ENCODE measurements around the gene DCTN4.

DNA sequence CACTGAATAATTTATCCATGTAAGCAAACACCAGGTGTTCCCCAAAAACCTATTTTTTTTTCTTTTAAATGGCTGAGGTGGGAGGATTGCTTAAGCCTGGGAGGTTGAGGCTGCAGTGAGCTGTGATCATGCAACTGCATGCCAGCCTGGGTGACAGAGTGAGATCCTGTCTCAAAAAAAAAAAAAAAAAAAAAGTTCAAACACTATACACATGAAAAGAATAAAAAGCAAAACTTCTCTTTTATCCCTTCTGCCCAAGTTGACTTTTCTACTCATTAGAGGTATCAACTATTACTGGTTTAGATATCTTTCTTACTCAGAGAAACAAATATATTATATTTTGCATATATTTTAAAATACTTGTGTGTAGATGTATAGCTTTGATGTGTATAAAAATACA, 17.8 kb downstream of the DCTN4 start:
- no peak for TF ChIP-seq POLR2AphosphoS5 (IDR thresholded peaks at IDR 0.05; ENCODE audit: low read depth)
- TF ChIP-seq, protein P1, sequence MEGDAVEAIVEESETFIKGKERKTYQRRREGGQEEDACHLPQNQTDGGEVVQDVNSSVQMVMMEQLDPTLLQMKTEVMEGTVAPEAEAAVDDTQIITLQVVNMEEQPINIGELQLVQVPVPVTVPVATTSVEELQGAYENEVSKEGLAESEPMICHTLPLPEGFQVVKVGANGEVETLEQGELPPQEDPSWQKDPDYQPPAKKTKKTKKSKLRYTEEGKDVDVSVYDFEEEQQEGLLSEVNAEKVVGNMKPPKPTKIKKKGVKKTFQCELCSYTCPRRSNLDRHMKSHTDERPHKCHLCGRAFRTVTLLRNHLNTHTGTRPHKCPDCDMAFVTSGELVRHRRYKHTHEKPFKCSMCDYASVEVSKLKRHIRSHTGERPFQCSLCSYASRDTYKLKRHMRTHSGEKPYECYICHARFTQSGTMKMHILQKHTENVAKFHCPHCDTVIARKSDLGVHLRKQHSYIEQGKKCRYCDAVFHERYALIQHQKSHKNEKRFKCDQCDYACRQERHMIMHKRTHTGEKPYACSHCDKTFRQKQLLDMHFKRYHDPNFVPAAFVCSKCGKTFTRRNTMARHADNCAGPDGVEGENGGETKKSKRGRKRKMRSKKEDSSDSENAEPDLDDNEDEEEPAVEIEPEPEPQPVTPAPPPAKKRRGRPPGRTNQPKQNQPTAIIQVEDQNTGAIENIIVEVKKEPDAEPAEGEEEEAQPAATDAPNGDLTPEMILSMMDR (conservative IDR thresholded peaks at IDR 0.05; ENCODE audit: low read depth in 2 of 2): no peak
- no peak for TF ChIP-seq EZH2 (IDR thresholded peaks at IDR 0.05; ENCODE audit: low read depth, unreplicated experiment)
- TF ChIP-seq, protein P2, sequence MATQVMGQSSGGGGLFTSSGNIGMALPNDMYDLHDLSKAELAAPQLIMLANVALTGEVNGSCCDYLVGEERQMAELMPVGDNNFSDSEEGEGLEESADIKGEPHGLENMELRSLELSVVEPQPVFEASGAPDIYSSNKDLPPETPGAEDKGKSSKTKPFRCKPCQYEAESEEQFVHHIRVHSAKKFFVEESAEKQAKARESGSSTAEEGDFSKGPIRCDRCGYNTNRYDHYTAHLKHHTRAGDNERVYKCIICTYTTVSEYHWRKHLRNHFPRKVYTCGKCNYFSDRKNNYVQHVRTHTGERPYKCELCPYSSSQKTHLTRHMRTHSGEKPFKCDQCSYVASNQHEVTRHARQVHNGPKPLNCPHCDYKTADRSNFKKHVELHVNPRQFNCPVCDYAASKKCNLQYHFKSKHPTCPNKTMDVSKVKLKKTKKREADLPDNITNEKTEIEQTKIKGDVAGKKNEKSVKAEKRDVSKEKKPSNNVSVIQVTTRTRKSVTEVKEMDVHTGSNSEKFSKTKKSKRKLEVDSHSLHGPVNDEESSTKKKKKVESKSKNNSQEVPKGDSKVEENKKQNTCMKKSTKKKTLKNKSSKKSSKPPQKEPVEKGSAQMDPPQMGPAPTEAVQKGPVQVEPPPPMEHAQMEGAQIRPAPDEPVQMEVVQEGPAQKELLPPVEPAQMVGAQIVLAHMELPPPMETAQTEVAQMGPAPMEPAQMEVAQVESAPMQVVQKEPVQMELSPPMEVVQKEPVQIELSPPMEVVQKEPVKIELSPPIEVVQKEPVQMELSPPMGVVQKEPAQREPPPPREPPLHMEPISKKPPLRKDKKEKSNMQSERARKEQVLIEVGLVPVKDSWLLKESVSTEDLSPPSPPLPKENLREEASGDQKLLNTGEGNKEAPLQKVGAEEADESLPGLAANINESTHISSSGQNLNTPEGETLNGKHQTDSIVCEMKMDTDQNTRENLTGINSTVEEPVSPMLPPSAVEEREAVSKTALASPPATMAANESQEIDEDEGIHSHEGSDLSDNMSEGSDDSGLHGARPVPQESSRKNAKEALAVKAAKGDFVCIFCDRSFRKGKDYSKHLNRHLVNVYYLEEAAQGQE (IDR thresholded peaks at IDR 0.05; ENCODE audit: unreplicated experiment): no peak
